Measurements from ENCODE around the gene TMEM37. TPM values are rescaled to one million over a fixed set of nuclear protein-coding genes. Genes with fewer than 3 reads are reported as not detected.

Gene TMEM37
- total and polyA plus RNA-seq, 2 of the 8 experiments (the other 6 are each of a cell fraction or from before 2014, with no cell fraction given): 11.0 to 16.2 TPM

- ChIA-PET CTCF (ENCODE audit: partially characterized antibody) (interaction anchor here (0.9 to 1.4 kb wide), 4 partner anchors 9 to 62 kb away, joined by 3 to 10 read pairs (median 3); no protein-coding TSS in a partner anchor), POLR2A (ENCODE audit: partially characterized antibody) (interaction anchor here (0.8 to 1.1 kb wide), 2 partner anchors 10 kb away, joined by 3 read pairs; no protein-coding TSS in a partner anchor)
- Histone ChIP-seq H2BK120ac (replicated peaks; ENCODE audit: low read depth, low read length) (no peak overlapping the region), H3K27ac (ENCODE audit: low read depth, low read length) (no peak overlapping the region), H3K23ac (ENCODE audit: insufficient read length) (no peak overlapping the region), H3K4me3 (ENCODE audit: extremely low read depth in 1 of 4, insufficient read depth in 2 of 4, low read depth in 3 of 4, low read length in 4 of 4) (no peak overlapping the region), H3K14ac (ENCODE audit: insufficient read length) (no peak overlapping the region), H3K18ac (ENCODE audit: extremely low read depth, low read length) (no peak overlapping the region), H2AK5ac (ENCODE audit: low read depth, low read length) (no peak overlapping the region), H3K79me1 (ENCODE audit: low read depth, low read length) (no peaks in the 10 kb centered on the region), H2BK5ac (ENCODE audit: low read depth, low read length) (no peak overlapping the region), H3K9me3 (ENCODE audit: insufficient read depth in 2 of 2, low read depth in 1 of 2, low read length in 1 of 2) (peaks cover 10 to 15% of the 10 kb centered on the region in 2 experiments; a peak in 3 of 4 replicates), H3K27me3 (replicated peaks in 1 of 4; ENCODE audit: control insufficient read depth in 3 of 4, extremely low read depth in 1 of 4, insufficient read depth in 3 of 4, low read length in 3 of 4) (peaks cover 0 to 3% (median 0%) of the 10 kb centered on the region in 4 experiments; a peak in 3 of 7 replicates), H3K36me3 (ENCODE audit: control insufficient read depth in 2 of 4, insufficient read depth in 4 of 4, low read length in 3 of 4) (no peaks in the 10 kb centered on the region), H4K20me1 (replicated peaks in 1 of 2; ENCODE audit: control insufficient read depth in 1 of 2, insufficient read depth in 2 of 2, low read length in 2 of 2) (no peaks in the 10 kb centered on the region), H2BK20ac (ENCODE audit: low read length) (no peak overlapping the region), H3K4me2 (ENCODE audit: insufficient read depth in 1 of 2, low read depth in 2 of 2, low read length in 2 of 2) (no peak overlapping the region), H2BK12ac (ENCODE audit: low read depth, low read length) (0 out of 2 replicates have a peak overlapping the region, but pooled peaks have one; percentile 50), H3K56ac (replicated peaks; ENCODE audit: insufficient read length, low read depth, low read length) (no peak overlapping the region), H4K91ac (replicated peaks; ENCODE audit: insufficient read length, low read length) (no peak overlapping the region), H4K8ac (ENCODE audit: extremely low read depth, insufficient read depth, low read length) (no peak overlapping the region), H2AFZ (ENCODE audit: low read length) (no peak overlapping the region), H3K4me1 (replicated peaks in 1 of 4; ENCODE audit: control insufficient read depth in 3 of 4, insufficient read depth in 4 of 4, low read length in 3 of 4) (peaks cover 0 to 8% (median 0%) of the 10 kb centered on the region in 4 experiments; a peak in 3 of 7 replicates), H3K23me2 (ENCODE audit: low read depth, low read length) (0 out of 2 replicates have a peak, but pooled peaks cover 1% of the 10 kb centered on the region), H3K79me2 (ENCODE audit: control insufficient read depth in 1 of 2, insufficient read depth in 2 of 2, low read length in 2 of 2) (no peaks in the 10 kb centered on the region), H3K9ac (replicated peaks in 1 of 4; ENCODE audit: extremely low read depth in 1 of 4, low read depth in 3 of 4, low read length in 3 of 4) (no peak overlapping the region), H3K4ac (replicated peaks; ENCODE audit: insufficient read length, low read depth, low read length) (no peak overlapping the region), H4K5ac (ENCODE audit: insufficient read length, low read depth, low read length) (no peak overlapping the region), H2BK15ac (ENCODE audit: low read length) (0 out of 2 replicates have a peak overlapping the region, but pooled peaks have one; percentile 10)
- 86% methylated on average over 10 of the region's 10 CpGs; no CpG with 5 or more reads in 1 of the 2 experiments for WGBS, 2 experiments (ENCODE audit: extremely low coverage in 1 of 2, insufficient coverage in 1 of 2, insufficient read length in 1 of 2, insufficient replicate concordance in 2 of 2, low coverage in 1 of 2, low lambda C conversion rate in 2 of 2, missing lambda C conversion rate in 1 of 2)
- no peak for FAIRE-seq
- no peak for DNase-seq (ENCODE audit: low read depth in 1 of 2, low spot score in 2 of 2)
- no peak for TF ChIP-seq E2F6 (IDR thresholded peaks at IDR 0.05)
- TF ChIP-seq ASH2L (IDR thresholded peaks at IDR 0.05; ENCODE audit: low read length): no peak
- TF ChIP-seq HDAC2 (IDR thresholded peaks at IDR 0.05; ENCODE audit: borderline replicate concordance in 1 of 2, low read depth in 2 of 2, low read length in 2 of 2): no peak
- no peak for TF ChIP-seq TAF7 (optimal IDR thresholded peaks at IDR 0.05; ENCODE audit: borderline replicate concordance, low read depth, low read length)
- no peak for TF ChIP-seq RAD21 (IDR thresholded peaks at IDR 0.05 in 1 of 2, conservative IDR thresholded peaks at IDR 0.05 in 1 of 2; ENCODE audit: low read depth in 2 of 2, low read length in 2 of 2)
- TF ChIP-seq KDM5A (IDR thresholded peaks at IDR 0.05; ENCODE audit: low read length): no peak
- no peak for TF ChIP-seq CTBP2 (IDR thresholded peaks at IDR 0.05; ENCODE audit: borderline replicate concordance, insufficient read depth, insufficient read length, low read length)
- TF ChIP-seq, protein P1, sequence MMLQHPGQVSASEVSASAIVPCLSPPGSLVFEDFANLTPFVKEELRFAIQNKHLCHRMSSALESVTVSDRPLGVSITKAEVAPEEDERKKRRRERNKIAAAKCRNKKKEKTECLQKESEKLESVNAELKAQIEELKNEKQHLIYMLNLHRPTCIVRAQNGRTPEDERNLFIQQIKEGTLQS (IDR thresholded peaks at IDR 0.05; ENCODE audit: insufficient read depth, low read depth, low read length): no peak
Measured at GRCh38 chr2:119424284-119425118, 7.2 kb upstream of the TMEM37 start.
